T1000 (cell line): Measurements from ENCODE around the gene DISC1.
"Not testable (repeated sequence)": the region's sequence is repeated elsewhere in the genome, so short reads cannot be mapped to it uniquely, and the experiment has no call there.

Experiments used
- DNase-seq: peaks from one replicate; lab custom pipeline; 2025; ENCODE audit warnings: mixed read lengths; lab: John Stamatoyannopoulos, UW

DISC1 gene

GRCh38 chr1:231959225-231959884, 332.8 kb downstream of the DISC1 start:
- DNase-seq, result no peak

GRCh38 chr1:231961801-231962200, 335.2 kb downstream of the DISC1 start:
- not testable (repeated sequence) for DNase-seq

DNA sequence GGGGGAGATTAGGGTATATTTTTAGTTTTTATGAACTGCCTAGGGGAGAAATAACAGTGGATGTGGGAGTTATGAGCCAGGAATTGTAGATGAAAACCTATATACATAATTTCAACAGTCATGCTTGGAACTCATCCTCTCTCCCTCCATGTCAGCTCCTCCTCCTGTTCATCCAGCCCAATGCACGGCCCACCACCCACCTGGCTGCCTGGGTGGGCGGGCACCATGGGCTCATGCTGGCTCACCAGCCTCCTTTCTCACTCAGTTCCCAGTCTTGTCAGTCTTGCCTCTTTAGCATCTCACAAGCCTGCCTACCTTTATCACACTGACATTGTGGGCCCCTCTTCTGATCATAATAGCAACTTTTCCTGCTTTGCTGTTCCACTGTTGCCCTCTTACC, 336.0 kb downstream of the DISC1 start:
- no peak for DNase-seq

GRCh38 chr1:231964241-231964640, 337.7 kb downstream of the DISC1 start:
- no peak for DNase-seq

- no peak for DNase-seq
These were observed 338.4 kb downstream of the DISC1 start for GRCh38 chr1:231964961-231965360.

- DNase-seq, result no peak
These were observed 339.0 kb downstream of the DISC1 start for GRCh38 chr1:231965615-231966014.

DNA sequence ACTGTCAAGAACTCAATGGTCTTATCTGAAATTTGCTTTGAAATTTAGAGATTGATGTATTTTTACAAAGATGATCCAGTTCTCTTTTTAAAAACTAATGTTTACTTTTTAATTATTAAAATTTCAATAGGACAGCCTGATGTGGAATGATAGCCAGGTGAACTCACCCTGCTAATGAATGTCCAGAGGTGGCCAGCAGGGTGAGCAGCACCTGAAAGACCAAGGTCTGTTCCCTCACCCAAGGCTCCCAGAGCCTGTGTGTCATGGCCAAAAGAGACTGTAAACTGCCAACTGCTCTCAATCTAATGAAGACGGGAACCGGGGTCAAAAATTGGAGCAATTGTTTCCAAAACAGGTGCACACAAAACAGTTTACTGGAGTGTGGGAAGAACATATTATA, 340.4 kb downstream of the DISC1 start:
- DNase-seq, result no peak

DNA sequence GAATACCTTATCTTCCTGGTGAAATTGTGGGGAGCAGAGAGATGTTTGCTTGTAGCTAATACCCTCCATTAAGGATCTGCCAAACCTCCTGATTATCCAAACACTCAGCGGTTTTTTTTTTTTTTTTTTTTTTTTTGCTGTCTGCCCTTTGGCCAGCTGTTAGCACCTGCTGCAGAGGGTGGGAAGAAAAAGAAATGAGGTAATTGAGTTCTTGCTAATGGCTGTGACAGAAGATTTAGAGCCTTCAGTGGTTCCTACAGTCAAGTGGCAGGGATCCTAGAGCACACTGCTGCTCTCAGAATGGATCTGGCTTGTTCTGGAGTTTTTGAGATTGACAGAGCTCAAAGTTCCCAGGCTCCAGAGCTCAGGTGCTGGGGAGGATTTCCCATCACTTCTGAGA, 342.5 kb downstream of the DISC1 start:
- no peak for DNase-seq

DNA sequence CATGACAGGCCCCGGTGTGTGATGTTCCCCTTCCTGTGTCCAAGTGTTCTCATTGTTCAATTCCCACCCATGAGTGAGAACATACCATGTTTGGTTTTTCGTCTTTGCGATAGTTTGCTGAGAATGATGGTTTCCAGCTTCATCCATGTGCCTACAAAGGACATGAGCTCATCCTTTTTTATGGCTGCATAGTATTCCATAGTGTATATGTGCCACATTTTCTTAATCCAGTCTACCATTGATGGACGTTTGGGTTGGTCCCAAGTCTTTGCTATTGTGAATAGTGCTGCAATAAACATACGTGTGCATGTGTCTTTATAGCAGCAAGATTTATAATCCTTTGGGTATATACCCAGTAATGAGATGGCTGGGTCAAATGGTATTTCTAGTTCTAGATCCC, 343.2 kb downstream of the DISC1 start:
- DNase-seq, result not testable (repeated sequence)

GRCh38 chr1:231970684-231971083, 344.1 kb downstream of the DISC1 start:
- DNase-seq, result no peak

- DNase-seq, result no peak
These were observed 345.0 kb downstream of the DISC1 start for GRCh38 chr1:231971397-231972110.

GRCh38 chr1:231972111-231972445, 345.5 kb downstream of the DISC1 start:
- DNase-seq, result no peak

DNA sequence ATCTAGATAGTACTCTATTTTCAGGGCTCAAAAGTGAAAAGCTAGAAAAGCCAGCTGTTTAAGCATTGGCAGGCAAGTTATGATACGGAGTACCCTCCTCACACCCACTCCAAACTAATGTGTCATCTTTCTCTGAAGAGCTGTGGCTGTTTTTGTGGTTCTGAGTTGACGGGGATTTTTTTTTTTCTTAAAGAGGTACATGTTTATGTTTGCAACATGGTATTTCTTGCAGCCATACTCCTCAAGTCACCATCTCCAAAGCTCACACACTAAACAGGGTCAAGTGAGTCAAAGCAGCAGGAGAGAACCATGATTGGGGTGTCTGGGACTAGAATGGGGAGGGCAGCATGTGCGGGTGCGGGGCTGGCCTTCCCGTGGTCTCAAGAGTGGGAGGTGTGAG, 347.2 kb downstream of the DISC1 start:
- DNase-seq, result no peak

DNA sequence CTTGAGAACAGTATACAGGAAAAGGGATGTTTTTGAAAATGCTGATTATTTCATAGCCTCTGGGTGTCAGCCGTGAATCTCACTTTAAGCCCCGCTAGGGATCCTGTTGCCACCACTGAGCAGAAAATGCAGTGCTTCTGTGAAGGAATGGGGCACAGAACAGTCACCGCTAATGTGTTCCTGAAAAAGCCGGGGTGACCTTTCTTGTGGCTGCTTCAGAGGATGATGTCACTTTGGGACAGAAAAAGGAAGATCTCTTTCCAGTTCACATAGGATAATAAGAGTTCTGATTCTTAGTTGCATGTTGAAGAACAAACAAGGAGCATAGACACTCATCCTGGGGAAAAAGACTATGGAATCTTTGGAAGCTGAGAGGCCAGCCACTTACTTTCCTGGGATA, 349.6 kb downstream of the DISC1 start:
- DNase-seq, result no peak

DNA sequence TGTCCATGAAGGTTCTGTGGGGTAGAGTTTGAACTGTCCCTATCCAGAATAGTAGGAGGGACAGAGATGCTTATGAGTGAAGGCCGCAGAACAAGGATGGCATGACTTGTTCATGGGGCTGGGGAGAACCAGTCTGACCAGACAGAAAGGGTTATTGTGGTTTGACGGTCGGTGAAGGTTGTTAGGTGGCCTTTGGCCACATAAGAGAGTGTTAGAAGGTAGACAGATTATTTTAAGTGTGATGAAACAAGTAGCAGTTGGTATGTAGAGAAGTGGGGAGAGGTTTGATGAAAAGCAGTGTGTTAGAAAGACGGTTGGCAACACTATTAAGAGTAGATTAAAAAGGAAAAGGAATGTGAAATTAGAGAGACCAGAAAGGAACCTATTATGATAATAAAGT, 355.1 kb downstream of the DISC1 start:
- no peak for DNase-seq

- DNase-seq, result no peak
These were observed 356.4 kb downstream of the DISC1 start for GRCh38 chr1:231982871-231983587.

- DNase-seq, result no peak
These were observed 357.1 kb downstream of the DISC1 start for GRCh38 chr1:231983588-231984193.

DNA sequence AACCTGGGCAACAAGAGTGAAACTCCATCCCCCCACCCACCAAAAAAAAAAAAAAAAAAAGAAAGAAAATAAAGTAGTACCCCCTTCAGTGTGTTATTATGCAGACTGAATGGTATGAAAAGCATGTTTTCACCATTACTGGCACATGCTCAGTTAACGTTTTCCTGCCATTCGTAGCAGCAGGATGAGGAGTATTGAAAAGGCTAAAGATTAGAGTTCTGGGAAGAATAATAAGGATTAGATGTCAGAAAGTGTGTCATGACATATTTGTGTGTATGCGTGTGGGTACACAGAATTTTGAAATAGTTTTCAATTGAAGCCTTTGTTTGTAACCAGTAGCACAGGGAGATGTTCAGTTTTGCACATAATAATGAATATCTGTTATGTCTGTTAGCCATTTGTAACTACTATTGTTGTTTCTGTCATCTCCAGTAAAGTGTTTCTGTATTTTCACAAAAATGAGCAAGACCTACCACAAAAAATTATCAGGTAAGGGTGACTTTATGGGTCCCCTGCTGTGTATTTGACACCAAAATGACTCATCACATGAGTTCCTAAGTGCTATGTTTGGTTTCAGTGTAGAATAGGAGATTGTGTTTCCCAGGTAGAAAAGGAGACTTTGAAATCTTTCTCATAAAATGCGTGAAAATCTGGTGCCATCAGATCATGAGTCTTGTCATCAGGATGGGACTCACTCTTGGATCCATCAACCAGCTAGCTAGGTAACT, 358.9 kb downstream of the DISC1 start:
- DNase-seq, result no peak

- no peak for DNase-seq
These were observed 360.2 kb downstream of the DISC1 start for GRCh38 chr1:231986631-231987336.

GRCh38 chr1:231990388-231990787, 363.8 kb downstream of the DISC1 start:
- no peak for DNase-seq

- DNase-seq, result no peak
These were observed 364.6 kb downstream of the DISC1 start for GRCh38 chr1:231991231-231991630.
